ENCODE results near the gene PTK7.
"Not testable (repeated sequence)": the region's sequence is repeated elsewhere in the genome, so short reads cannot be mapped to it uniquely, and the experiment has no call there.

Gene PTK7

DNA sequence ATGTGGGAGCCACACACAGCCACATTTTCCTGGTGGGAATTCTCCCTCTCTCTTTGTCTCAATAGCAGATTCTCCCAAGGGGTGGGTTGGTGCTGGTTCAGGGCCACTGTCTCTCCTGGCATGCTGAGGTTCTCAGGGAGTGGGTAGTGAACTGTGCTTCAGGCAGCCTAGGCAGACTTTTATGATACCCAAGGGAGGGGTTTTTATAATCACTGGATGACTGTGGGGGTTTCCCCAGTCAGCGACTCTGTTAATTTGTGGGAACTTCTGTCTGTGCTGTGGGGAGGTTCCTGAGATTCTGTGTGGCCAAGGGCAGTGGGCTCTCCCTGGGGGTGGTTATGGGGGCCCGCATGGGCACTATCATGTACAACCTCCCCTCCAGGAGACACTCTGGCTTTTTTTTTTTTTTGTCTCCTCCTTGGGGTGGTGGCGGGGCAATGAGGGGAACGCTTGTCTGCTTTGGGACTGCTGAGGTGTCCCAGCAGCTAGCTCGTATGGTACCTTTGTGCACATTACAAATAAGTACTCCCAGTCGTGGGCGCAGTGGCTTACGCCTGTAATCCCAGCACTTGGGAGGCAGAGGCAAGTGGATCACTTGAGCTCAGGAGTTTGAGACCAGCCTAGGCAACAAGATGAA, 10.0 kb downstream of the PTK7 start:
- no peak for DNase-seq (ENCODE audit: low spot score)

- DNase-seq (ENCODE audit: low spot score), result no peak
Measured at GRCh38 chr6:43088654-43089056, 12.5 kb downstream of the PTK7 start.

GRCh38 chr6:43089467-43089866, 13.4 kb downstream of the PTK7 start:
- DNase-seq (ENCODE audit: low spot score), result no peak

- DNase-seq (ENCODE audit: low spot score), result no peak
Measured at GRCh38 chr6:43089874-43090558, 13.9 kb downstream of the PTK7 start.

DNA sequence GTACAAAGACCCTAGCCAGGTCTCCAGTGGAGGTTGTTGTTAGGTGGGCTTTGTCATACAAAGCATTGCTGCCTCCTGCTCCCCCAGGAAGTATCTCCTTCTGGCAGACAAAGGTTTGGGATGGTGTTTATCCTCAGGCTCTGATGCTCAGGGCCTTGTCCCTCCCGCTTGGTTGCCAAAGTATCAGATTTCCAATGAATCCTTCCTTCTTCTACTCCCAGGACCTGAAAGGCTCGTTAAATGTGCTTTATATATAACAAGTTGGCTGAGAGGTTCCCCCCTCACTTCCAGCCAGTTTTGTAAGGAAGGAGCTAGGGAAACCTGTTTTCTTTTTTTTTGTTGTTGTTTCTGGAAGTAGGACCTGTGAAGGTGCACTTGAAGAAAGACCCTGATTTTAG, 14.4 kb downstream of the PTK7 start:
- no peak for DNase-seq (ENCODE audit: low spot score)

GRCh38 chr6:43091020-43091419, 14.9 kb downstream of the PTK7 start:
- no peak for DNase-seq (ENCODE audit: low spot score)

DNA sequence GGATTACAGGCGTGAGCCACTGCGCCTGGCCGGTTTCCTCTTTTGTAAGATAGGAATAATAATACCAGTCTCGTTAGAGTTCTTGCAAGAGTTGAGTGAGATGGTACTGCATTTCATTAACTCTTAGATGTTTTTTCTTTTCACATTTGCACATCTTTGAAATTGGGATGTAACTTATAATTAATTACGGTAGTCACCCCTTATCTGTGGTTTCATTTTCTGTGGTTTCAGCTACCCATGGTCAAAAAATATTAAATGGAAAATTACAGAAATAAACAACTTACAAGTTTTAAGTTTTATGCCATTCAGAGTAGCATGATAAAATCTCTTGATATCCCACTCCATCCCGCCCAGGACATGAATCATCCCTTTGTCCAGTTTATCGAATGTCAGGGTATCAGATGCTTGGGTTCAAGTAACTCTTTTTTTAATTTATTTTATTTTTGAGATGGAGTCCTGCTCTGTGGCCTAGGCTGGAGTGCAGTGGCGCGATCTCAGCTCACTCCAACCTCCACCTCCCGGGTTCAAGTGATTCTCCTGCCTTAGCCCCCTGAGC, 15.4 kb downstream of the PTK7 start:
- DNase-seq (ENCODE audit: low spot score), result no peak

- DNase-seq (ENCODE audit: low spot score), result no peak
Measured at GRCh38 chr6:43092635-43093034, 16.5 kb downstream of the PTK7 start.

DNA sequence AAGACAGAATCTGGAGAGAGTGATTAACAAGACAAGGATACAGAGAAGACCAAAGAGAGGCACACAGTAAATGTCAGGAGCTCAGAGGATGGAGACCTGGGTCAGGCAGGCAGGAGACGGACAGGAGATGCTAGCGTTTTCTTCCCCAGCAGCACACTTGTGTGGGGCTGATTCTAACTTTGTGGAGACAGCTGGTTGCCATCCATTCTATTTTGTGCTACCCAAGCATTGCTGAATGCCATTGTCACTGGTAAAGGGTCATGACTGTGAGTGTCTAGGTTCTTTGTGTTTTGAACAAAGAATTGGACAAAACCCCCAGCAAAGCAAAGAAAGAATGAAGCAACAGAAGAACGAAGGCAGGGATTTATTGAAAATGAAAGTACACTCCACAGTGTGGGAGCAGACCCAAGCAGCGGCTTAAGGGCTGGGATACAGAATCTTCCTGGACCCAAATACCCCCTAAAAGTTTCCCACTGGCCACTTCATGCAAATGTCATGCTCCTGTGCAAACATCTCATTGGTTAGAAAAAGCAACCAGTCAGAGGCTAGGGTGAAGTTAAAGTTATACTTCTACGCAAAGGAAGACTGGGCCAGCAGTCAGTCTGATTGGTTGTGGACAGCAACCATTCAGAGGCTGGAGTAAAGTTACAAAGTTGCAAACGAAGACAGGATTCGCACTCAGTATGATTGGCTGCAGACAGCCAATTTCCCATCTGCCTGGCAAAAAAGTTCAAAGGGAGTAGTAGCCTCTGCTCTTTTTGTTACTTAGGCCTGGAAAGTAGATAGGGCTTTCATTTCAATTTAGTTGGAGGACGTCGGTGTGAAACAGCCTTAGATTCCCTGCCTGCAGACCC, 17.5 kb downstream of the PTK7 start:
- DNase-seq (ENCODE audit: low spot score), result peak; percentile 35

GRCh38 chr6:43095939-43096338, 19.8 kb downstream of the PTK7 start:
- no peak for DNase-seq (ENCODE audit: low spot score)

DNA sequence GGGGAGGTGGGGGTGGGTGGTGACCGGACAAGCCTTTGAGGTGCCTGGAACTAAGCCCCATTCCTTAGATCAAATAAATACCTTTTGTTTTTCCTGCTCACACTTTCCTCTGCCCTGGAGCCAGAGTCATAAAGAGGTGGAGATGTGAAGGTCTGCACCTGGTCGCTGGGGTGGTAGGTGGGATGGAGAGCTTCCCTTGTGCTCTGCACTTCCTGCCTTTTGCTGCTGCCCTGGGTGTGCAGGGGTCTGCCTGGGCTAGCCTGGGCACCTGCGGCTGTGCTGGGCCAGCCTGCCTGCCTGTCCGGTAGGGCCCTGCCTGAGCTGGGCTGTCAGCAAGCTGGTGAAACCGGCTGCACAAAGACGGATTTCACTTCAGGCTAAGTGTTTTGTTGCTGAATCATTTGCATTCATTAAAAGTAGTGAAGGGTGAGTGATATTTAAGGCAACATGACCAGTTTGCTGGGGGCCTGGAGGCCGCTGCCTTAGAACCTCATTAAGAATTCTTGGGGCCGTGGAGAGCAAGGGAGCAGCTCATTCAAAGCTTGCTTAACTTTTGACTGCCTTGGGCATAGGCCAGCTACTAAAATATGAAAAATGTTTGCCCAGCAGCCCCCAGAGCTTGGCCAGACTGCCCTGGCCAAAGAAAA, 20.5 kb downstream of the PTK7 start:
- DNase-seq (ENCODE audit: low spot score), result peak; percentile 38

DNA sequence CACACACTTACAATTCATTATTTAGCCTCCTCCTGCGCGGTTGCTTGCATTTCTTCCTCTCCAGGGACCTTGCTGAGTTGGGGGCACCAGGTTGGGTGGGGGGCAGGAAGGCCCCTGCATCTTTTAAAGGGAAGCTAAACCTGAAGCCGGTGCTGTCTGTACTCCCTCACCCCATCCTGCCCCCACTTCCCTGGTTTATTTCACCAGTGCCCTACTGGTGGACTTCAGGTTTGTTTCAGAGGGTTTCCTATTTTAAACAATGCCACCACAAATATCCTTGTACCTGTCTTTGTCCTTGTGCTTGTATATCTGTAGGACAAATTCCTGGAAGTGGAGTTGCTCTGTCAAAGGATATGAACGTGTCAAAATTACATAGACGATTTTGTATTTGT, 21.0 kb downstream of the PTK7 start:
- no peak for DNase-seq (ENCODE audit: low spot score)

DNA sequence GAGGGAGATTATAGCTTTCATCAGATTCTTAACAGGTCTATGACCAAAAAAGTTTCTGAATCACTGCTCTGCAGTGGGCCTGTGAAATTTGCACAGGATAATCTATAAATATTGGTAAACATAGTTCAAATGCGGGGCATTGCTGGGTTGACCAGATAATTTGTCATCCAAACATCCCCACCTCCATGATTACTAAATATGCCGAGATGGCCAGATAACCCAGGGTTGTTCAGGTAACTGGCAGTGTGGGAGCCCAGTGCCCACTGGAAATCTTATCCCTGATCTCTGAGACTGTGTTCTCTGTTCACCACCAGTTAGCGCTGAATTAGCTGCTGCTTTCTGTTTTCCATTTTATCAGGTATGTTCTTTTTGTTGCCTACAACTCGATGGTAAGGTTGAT, 21.4 kb downstream of the PTK7 start:
- DNase-seq (ENCODE audit: low spot score), result no peak

GRCh38 chr6:43101497-43101896, 25.4 kb downstream of the PTK7 start:
- no peak for DNase-seq (ENCODE audit: low spot score)

DNA sequence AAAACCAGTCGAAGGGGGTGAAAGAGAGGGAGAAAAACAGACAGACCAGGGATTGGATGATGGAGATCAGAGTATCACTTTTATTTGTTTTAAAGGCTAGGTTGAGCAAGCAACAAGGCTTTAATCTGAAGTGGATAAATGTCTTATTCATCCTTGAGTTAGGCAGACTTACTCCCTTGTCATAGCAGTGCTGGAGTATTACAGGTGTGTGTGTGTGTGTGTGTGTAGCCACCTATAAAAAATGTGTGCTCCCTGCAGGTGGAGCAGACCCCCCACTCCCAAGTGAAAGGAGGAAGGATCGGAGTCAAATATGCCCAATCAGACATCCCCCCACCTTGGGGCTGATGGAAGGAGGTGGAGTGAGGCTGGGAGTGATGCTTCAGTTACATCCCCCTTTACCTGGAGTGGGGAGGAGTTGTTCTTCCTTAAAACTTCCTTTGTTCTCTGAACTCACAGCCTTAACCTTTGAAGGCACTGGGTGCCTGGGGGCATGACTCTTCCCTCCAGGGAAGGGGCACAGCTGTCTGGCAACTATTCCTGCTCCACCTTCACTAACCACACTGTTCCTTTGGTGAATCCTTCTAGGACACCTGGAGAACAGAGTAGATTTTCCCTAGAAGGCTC, 27.3 kb downstream of the PTK7 start:
- no peak for DNase-seq (ENCODE audit: low spot score)

DNA sequence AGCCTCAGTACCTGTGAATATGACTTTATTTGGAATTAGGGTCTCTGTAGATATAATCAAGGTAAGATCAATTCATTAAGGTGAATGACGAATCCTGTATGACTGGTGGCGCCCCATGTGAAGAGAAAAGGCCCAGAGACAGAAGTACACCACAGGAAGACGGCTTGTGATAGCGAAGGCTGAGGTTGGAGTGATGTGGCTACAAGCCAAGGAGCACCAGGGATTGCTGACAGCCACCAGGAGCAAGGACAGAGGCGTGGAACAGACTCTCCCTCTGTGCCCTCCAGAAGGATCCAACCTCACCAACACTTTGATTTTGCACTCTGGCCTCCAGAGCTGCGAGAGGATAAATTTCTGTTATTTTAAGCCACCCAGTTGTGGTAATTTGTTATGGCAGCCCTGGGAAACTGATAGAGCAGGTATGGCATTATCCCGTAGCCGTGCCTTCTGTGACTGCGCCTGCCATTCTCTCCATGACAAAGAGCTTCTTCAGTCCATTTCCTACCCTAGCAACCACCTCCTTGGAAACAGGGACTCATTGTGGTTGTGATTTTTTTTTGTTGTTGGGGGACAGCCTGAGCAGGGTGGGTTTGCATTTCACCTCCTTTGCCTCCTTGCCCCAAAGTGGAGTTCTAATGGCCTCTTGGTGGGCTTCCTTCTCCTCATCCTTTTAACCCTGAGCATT, 29.6 kb downstream of the PTK7 start:
- no peak for DNase-seq (ENCODE audit: low spot score)

DNA sequence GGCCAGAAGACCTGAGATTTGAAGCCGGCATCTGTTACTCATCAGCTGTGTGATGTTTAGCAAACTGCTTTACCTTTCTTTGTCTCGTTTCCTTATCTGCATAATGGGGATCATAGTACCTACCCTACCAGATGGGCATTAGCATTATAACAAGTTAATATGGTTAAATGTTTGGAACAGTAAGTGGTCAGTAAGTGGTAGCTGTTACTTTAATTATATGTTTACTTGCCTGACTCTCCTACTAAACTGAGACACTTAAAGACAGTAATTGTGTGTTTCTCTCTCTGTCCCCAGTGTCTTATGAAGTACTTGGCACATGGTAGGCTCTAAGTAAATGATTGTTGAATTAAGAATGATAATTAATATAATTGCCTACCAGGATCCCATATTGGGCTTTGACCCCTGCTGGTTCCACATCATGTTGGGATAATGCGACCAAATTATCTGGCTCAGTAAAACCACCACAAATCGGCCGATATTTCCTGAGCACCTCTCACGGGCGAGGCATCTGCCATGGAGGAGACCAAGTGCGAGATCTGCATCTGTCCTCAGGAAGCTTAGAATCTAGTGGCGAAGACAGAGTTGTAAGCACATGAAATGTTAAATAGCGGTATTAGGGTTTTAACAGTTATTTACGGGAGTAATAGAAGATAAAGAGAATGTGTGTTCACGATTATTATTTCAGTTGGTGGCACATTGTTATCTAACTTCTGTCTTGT, 31.4 kb downstream of the PTK7 start:
- no peak for DNase-seq (ENCODE audit: low spot score)

- DNase-seq (ENCODE audit: low spot score), result no peak
Measured at GRCh38 chr6:43113431-43114260, 37.5 kb downstream of the PTK7 start.

GRCh38 chr6:43115365-43115764, 39.3 kb downstream of the PTK7 start:
- no peak for DNase-seq (ENCODE audit: low spot score)

GRCh38 chr6:43117466-43117865, 41.4 kb downstream of the PTK7 start:
- not testable (repeated sequence) for DNase-seq (ENCODE audit: low spot score)

Data from Ammon's horn (tissue), 1 donor.